Natural killer cell (primary cell): ENCODE data around the gene ZNF224. TPM values are rescaled to one million over a fixed set of nuclear protein-coding genes. Genes with fewer than 3 reads are reported as not detected.
"Not testable (repeated sequence)": the region's sequence is repeated elsewhere in the genome, so short reads cannot be mapped to it uniquely, and the experiment has no call there.

Experiments
- ATAC-seq, 3 donors: fragments of 150-1000 bp in 2 of 3; fragments of 200-7000 bp in 1 of 3; cut with Tn5 transposase; 1 replicate in 1 of 3; 2 replicates in 2 of 3; pipeline ENCODE4 v1.10.0; 2021; ENCODE audit warnings: mild to moderate bottlenecking in 2 of 3, moderate library complexity in 2 of 3
- DNase-seq, 2 donors: peaks; one replicate each; pipeline versions ENCODE4 v3.0.0 to v3.0.0-alpha.2; 2013 to 2021; ENCODE audit warnings: mixed read lengths in 1 of 2
- H3K27ac ChIP-seq: one replicate; pipeline ENCODE4 v1.5.1; 2013; ENCODE audit warnings: mild to moderate bottlenecking, low read length
- H3K27me3 ChIP-seq: one replicate; pipeline ENCODE4 v1.6.1; 2013; ENCODE audit warnings: low read length; ENCODE audit not compliant: control insufficient read depth, insufficient read depth
- H3K36me3 ChIP-seq: one replicate; pipeline ENCODE4 v1.6.1; 2013; ENCODE audit warnings: low read length; ENCODE audit not compliant: control insufficient read depth, insufficient read depth
- H3K4me1 ChIP-seq: one replicate; pipeline ENCODE4 v1.6.1; 2013; ENCODE audit warnings: low read length; ENCODE audit not compliant: control insufficient read depth, insufficient read depth
- H3K4me3 ChIP-seq: one replicate; pipeline ENCODE4 v1.5.1; 2013; ENCODE audit warnings: low read length
- H3K9me3 ChIP-seq: one replicate; pipeline ENCODE4 v1.6.1; 2013; ENCODE audit warnings: low read length; ENCODE audit not compliant: control insufficient read depth, insufficient read depth
- H3K27ac Mint-ChIP-seq, 2 donors: one replicate each; pipeline ENCODE4 v1.8.0; 2022; ENCODE audit warnings: mild to moderate bottlenecking in 2 of 2, mixed read lengths in 2 of 2, moderate library complexity in 1 of 2
- H3K27me3 Mint-ChIP-seq, 2 donors: one replicate each; pipeline ENCODE4 v1.8.0; 2022; ENCODE audit warnings: low read depth in 2 of 2, mixed read lengths in 2 of 2
- H3K36me3 Mint-ChIP-seq: one replicate; pipeline ENCODE4 v1.8.0; 2022; ENCODE audit warnings: mixed read lengths
- H3K4me1 Mint-ChIP-seq, 2 donors: one replicate each; pipeline ENCODE4 v1.8.0; 2022; ENCODE audit warnings: mixed read lengths in 2 of 2
- H3K4me3 Mint-ChIP-seq: one replicate; pipeline ENCODE4 v1.8.0; 2022; ENCODE audit warnings: mild to moderate bottlenecking, moderate library complexity, mixed read lengths
- H3K9me3 Mint-ChIP-seq, 2 donors: one replicate each; pipeline ENCODE4 v1.8.0; 2022; ENCODE audit warnings: mixed read lengths in 2 of 2
- WGBS: methylation state at CpG from one replicate; pipeline ENCODE4 v1.1.7; 2013; ENCODE audit warnings: missing lambda C conversion rate; ENCODE audit not compliant: insufficient coverage; 5-methylcytosine and 5-hydroxymethylcytosine counted together
- intact Hi-C: fragments of 100-400 bp; cut with micrococcal nuclease; formaldehyde crosslinking; loops from one replicate; pipeline ENCODE4 v1.14.2; 2022
- total RNA-seq, 4 donors: library from RNA; stranded (reverse); fragments of 120-200 nt in 1 of 4; gene quantifications; one replicate each; pipeline versions ENCODE4 v1.2.3 to v1.2.4, GENCODE V29; 2013 to 2022
- TF ChIP-seq, protein P1 (sequence below): fragments of 200-600 bp; IDR thresholded peaks from one replicate; pipeline ENCODE4 v1.8.0; 2022; ENCODE audit warnings: antibody characterized with exemption

Gene ZNF224
- total RNA-seq, 3 donors from 2014 or later (not counting 1 experiment from before 2014, with no cell fraction given): 52.2 to 57.6 (median 56.0) TPM

DNA sequence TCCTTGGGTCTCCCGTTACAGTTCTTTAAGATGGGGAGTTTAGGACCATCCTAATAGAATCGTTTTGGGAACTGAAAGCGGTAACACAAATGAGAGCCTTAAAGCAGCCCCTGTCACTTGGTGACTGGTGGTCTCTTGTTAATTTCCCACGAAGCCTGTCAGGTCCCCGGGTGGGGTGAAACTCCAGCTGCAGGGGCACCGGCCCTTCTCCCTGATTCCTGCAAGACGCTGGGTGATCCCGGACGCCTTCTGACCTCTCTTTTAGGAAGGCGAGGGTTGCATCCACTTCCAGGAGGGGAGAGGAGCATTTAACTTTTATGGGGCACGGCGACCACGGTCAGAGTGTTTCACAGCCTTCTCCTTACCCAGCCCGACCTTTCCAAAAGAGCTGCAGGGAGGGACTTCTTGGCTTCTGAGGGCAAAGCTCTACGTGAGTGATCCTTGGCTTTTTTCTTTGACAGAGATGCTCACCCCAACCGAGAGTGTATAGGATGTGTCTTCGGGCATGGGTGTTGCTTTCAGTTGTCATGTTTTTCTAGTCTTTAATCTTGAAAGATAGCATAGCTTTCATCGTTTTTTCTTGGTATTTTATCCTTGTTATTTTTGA, 19.7 kb downstream of the ZNF224 start:
- intact Hi-C loops: no loop called here

DNA sequence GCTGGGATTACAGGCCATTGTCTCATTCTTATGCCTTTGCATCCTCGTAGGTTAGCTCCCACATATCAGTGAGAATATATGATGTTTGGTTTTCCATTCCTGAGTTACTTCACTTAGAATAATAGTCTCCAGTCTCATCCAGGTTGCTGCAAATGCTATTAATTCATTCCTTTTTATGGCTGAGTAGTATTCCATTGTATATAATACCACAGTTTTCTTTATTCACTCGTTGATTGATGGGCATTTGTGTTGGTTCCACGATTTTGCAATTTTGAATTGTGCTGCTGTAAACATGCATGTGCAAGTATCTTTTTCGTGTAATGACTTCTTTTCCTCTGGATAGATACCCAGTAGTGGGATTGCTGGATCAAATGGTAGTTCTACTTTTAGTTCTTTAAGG, 27.0 kb downstream of the ZNF224 start:
- Mint-ChIP-seq H3K9me3 (peaks cover 2 to 17% of the 10 kb centered on the region in 2 donors), H3K4me1 (peaks cover 4 to 18% of the 10 kb centered on the region in 2 donors), H3K36me3 (peaks cover 62% of the 10 kb centered on the region)
- H3K27ac Mint-ChIP-seq, H3K27ac ChIP-seq, H3K9me3 ChIP-seq, intact Hi-C loops, ATAC-seq, H3K27me3 Mint-ChIP-seq, H3K27me3 ChIP-seq, H3K4me1 ChIP-seq, DNase-seq, H3K4me3 Mint-ChIP-seq, H3K4me3 ChIP-seq: not testable (repeated sequence)
- WGBS: 98% methylated on average over 4 of the region's 4 CpGs
- H3K36me3 ChIP-seq: peaks cover 53% of the 10 kb centered on the region

More for the DNA sequence above, 19.7 kb downstream of the ZNF224 start:
- Mint-ChIP-seq H3K27ac (peak overlapping the region; percentile 90 to 92), H3K27me3 (no peaks in the 10 kb centered on the region), H3K36me3 (peaks cover 18% of the 10 kb centered on the region), H3K9me3 (peaks cover 6 to 10% of the 10 kb centered on the region in 2 donors), H3K4me3 (peak overlapping the region; percentile 97), H3K4me1 (peaks cover 23 to 31% of the 10 kb centered on the region in 2 donors)
- H3K27ac ChIP-seq: peak overlapping the region; percentile 60
- WGBS: 6% methylated on average over 15 of the region's 18 CpGs
- peaks cover 15% of the 10 kb centered on the region for H3K9me3 ChIP-seq
- TF ChIP-seq, protein P1, sequence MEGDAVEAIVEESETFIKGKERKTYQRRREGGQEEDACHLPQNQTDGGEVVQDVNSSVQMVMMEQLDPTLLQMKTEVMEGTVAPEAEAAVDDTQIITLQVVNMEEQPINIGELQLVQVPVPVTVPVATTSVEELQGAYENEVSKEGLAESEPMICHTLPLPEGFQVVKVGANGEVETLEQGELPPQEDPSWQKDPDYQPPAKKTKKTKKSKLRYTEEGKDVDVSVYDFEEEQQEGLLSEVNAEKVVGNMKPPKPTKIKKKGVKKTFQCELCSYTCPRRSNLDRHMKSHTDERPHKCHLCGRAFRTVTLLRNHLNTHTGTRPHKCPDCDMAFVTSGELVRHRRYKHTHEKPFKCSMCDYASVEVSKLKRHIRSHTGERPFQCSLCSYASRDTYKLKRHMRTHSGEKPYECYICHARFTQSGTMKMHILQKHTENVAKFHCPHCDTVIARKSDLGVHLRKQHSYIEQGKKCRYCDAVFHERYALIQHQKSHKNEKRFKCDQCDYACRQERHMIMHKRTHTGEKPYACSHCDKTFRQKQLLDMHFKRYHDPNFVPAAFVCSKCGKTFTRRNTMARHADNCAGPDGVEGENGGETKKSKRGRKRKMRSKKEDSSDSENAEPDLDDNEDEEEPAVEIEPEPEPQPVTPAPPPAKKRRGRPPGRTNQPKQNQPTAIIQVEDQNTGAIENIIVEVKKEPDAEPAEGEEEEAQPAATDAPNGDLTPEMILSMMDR: no peak
- DNase-seq (peak in 1 of 2 donors; percentile 7), ATAC-seq (peak in 1 of 3 donors; percentile 15)
- H3K4me3 ChIP-seq: peak overlapping the region; percentile 88
- peaks cover 20% of the 10 kb centered on the region for H3K4me1 ChIP-seq
- H3K27me3 ChIP-seq: no peaks in the 10 kb centered on the region
- peaks cover 18% of the 10 kb centered on the region for H3K36me3 ChIP-seq

DNA sequence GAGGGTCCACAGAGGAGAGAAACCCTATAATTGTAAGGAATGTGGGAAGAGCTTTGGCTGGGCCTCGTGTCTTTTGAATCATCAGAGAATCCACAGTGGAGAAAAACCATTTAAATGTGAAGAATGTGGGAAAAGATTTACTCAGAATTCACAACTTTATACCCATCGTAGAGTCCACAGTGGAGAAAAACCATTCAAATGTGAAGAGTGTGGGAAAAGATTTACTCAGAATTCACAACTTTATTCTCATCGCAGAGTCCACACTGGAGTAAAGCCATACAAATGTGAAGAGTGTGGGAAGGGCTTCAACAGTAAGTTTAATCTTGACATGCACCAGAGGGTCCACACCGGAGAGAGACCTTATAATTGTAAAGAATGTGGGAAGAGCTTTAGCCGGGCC, 37.8 kb downstream of the ZNF224 start:
- no peaks in the 10 kb centered on the region for H3K4me1 Mint-ChIP-seq
- WGBS: 96% methylated on average over 3 of the region's 5 CpGs
- TF ChIP-seq, protein P1: no peak
- Histone ChIP-seq H3K4me1 (no peaks in the 10 kb centered on the region), H3K4me3 (no peak overlapping the region), H3K9me3 (peaks cover 36% of the 10 kb centered on the region), H3K27ac (no peak overlapping the region), H3K27me3 (no peaks in the 10 kb centered on the region), H3K36me3 (peaks cover 34% of the 10 kb centered on the region)
- H3K36me3 Mint-ChIP-seq: peaks cover 23% of the 10 kb centered on the region
- H3K9me3 Mint-ChIP-seq: peaks cover 5 to 11% of the 10 kb centered on the region in 2 donors
- no peak overlapping the region for H3K4me3 Mint-ChIP-seq
- ATAC-seq (no peak), DNase-seq (no peak)
- intact Hi-C loops: no loop called here
- no peak overlapping the region for H3K27ac Mint-ChIP-seq
- H3K27me3 Mint-ChIP-seq: peaks cover 2 to 8% of the 10 kb centered on the region in 2 donors

DNA sequence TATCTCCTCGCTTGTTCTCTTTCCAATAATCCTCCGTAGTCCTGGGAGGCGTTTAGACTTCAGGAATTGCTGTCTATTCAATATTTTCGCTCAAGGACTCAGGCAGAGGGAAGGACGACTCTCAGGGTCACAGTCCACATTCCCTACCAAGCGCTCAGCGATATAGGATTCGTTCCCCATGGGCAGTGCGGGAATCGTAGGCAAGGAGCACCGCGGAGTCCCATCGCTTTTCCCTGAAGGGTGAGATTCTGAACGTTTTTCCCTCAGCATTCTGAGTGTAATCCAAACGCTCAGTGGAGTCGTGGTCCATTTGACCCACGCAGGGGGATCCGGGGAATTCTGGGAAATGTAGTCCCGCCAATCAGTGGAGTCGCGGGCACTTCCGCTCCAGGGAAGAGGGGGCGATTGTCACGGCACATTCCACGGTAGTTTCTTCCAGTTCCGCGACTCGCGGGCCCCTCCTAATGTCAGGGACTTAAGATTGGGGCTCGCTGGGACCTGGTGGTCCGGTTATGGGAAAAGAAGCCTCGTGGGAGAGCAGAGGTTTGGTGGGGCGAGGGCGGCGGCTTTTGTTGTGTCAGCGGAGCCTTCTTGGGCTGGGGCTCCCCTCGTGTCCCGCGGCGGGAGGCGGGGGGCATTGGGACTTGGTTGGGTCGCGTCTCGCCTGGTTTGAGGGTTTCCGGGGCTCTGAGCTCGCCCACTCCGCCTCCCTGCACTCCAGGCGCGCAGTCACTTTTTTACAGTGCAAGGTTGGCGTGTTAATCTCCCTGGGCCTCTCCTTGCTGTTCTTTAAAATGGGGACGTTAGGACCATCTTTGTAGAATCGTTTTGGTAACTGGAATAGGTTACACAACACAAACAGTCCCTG, 47.3 kb downstream of the ZNF224 start, which contains the start of gene ZNF234:
ZNF234 (plus strand) TSS at position 364 of the 868 bp plus-strand sequence. CDS start 3,079 bp downstream, outside the sequence.
- ATAC-seq (peak; percentile 71 to 89 (median 86)), DNase-seq (peak; percentile 34 to 85)
- Histone ChIP-seq H3K4me3 (peak within 1 kb of the TSS; percentile 79), H3K4me1 (peaks cover 11% of the 10 kb centered on the region), H3K27me3 (no peaks in the 10 kb centered on the region), H3K27ac (peak within 1 kb of the TSS; percentile 69), H3K36me3 (peaks cover 2% of the 10 kb centered on the region), H3K9me3 (no peaks in the 10 kb centered on the region)
- peak within 1 kb of the TSS; percentile 95 for H3K4me3 Mint-ChIP-seq
- H3K36me3 Mint-ChIP-seq: peaks cover 5% of the 10 kb centered on the region
- WGBS: 2% methylated on average over 52 of the region's 52 CpGs
- TF ChIP-seq, protein P1: no peak
- peak within 1 kb of the TSS; percentile 83 to 88 for H3K27ac Mint-ChIP-seq
- H3K27me3 Mint-ChIP-seq: peaks cover 7 to 13% of the 10 kb centered on the region in 2 donors
- intact Hi-C loops: loop anchor here (1.0 kb wide), 1 partner anchor 359 kb away; the partner anchor contains the start of gene ZNF180
- H3K9me3 Mint-ChIP-seq: peaks cover 2% of the 10 kb centered on the region in 2 donors
- peaks cover 20 to 23% of the 10 kb centered on the region in 2 donors for H3K4me1 Mint-ChIP-seq
